Measurements from ENCODE around the gene GPER1. TPM values are rescaled to one million over a fixed set of nuclear protein-coding genes. Genes with fewer than 3 reads are reported as not detected.
"Not testable (repeated sequence)": the region's sequence is repeated elsewhere in the genome, so short reads cannot be mapped to it uniquely, and the experiment has no call there.

GPER1 gene
- total RNA-seq, 2 experiments from 2014 or later: 0.13 TPM; not detected in 1

DNA sequence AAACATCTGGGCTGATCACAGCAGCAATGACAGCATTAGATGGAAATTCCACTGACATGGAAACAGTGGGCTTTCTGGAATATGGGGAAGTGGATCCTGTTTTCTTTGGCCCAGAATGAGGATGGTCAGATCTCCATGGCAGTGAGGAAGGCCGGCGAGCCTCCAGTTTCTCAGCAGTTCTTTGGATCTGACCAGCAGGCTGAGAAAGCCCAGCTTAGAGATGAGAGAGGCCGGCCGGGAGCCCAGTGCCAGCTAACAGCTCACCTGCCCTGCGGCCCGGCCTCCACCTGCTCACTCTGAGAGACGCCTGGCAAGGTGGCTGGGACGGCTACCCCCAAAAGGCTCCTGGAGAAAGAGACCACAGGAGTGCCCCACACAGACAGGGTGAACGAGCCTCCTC lies 24.2 kb downstream of the GPER1 start:
- Mint-ChIP-seq H3K9me3 (ENCODE audit: insufficient read depth) (no peaks in the 10 kb centered on the region), H3K27me3 (ENCODE audit: low read depth) (no peaks in the 10 kb centered on the region), H3K27ac (no peak overlapping the region), H3K36me3 (ENCODE audit: low read depth) (no peaks in the 10 kb centered on the region), H3K4me1 (ENCODE audit: low read depth) (no peaks in the 10 kb centered on the region), H3K4me3 (no peak overlapping the region)
- ChIA-PET CTCF (no interaction called here), POLR2A (no interaction called here)
- ATAC-seq (no peak), DNase-seq (no peak)

DNA sequence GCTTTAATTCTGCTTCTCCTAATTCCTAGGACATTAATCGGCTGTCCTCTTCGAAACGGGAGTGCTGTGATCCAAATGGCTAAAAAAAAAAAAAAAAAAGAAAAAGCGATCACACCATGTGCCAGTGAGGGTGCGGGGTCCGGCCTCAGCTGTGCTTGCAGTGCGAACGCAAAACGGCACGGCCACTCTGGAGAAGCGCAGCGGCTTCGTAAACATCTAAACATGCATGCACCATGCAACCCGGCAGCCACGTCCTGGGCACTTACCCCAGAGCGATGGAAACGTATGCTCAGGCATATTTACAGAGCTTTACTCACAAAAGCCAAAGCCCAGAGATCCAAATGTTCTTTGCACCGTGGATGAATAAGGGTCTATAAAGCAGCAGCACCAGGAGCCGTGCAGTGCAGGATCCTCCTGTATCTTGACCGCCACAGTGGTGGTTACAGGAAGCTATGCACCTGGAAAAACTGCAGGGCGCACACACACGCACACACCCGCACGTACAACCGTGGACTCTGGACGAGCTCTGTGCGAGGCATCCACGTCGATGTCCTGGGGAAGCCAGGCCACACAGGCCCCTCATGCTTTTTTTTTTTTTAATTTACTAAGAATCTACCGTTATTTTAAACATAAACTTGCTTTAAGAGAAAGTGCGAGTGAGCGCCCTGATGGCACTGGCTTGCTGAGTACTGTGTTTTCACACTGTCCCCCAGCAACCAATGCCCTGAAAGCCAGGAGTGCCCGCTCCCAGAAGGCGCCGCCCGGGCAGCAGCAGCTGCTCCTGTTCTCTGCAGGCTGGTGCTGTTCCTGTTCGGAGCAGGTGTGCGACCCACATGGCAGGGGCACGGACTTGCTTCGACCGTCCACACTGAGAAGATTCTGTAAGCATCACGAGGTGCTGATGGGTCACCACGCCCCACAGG lies 25.0 kb downstream of the GPER1 start:
- Mint-ChIP-seq H3K4me3 (no peak overlapping the region), H3K4me1 (ENCODE audit: low read depth) (no peaks in the 10 kb centered on the region), H3K27ac (no peak overlapping the region), H3K27me3 (ENCODE audit: low read depth) (no peaks in the 10 kb centered on the region), H3K9me3 (ENCODE audit: insufficient read depth) (no peaks in the 10 kb centered on the region), H3K36me3 (ENCODE audit: low read depth) (peaks cover 3% of the 10 kb centered on the region)
- no peak for ATAC-seq
- CTCF ChIA-PET: no interaction called here
- POLR2A ChIA-PET: no interaction called here
- DNase-seq: no peak

GRCh38 chr7:1113548-1113885 lies 25.6 kb downstream of the GPER1 start:
- Mint-ChIP-seq H3K4me1 (ENCODE audit: low read depth) (peaks cover 4% of the 10 kb centered on the region), H3K9me3 (ENCODE audit: insufficient read depth) (no peaks in the 10 kb centered on the region), H3K36me3 (ENCODE audit: low read depth) (peaks cover 3% of the 10 kb centered on the region), H3K27me3 (ENCODE audit: low read depth) (no peaks in the 10 kb centered on the region), H3K27ac (no peak overlapping the region), H3K4me3 (no peak overlapping the region)
- CTCF ChIA-PET: no interaction called here
- DNase-seq (no peak), ATAC-seq (no peak)
- POLR2A ChIA-PET: no interaction called here

DNA sequence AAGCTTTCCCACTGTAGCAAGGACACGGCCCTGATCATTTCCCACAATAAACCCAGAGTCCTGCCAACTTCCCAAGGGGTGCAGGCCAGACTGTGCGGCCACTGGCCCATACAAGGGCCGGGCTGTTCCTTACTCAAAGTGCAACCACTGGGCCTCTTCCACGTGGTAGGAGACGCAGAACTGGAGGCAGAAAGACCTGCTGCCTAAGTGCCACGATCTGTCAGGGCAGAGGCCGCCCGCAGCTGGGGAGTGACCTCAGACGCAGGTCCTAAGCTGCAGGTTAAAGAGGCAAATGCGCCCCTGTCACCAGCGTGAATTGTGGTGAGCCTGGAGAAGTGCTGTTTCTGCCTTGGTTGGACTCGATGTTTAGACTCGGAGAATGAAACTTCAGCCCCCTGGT lies 26.2 kb downstream of the GPER1 start:
- CTCF ChIA-PET: interaction anchor here (1.3 kb wide), 1 partner anchor 28 kb away, joined by 3 read pairs; no protein-coding TSS in a partner anchor
- H3K36me3 Mint-ChIP-seq (ENCODE audit: low read depth): peaks cover 3% of the 10 kb centered on the region
- peaks cover 7% of the 10 kb centered on the region for H3K4me1 Mint-ChIP-seq (ENCODE audit: low read depth)
- no peaks in the 10 kb centered on the region for H3K9me3 Mint-ChIP-seq (ENCODE audit: insufficient read depth)
- POLR2A ChIA-PET: no interaction called here
- H3K27ac Mint-ChIP-seq: no peak overlapping the region
- no peak for DNase-seq
- no peak overlapping the region for H3K4me3 Mint-ChIP-seq
- no peaks in the 10 kb centered on the region for H3K27me3 Mint-ChIP-seq (ENCODE audit: low read depth)
- no peak for ATAC-seq

- no peak for DNase-seq
- Mint-ChIP-seq H3K9me3 (ENCODE audit: insufficient read depth) (no peaks in the 10 kb centered on the region), H3K4me3 (no peak overlapping the region), H3K27ac (no peak overlapping the region), H3K27me3 (ENCODE audit: low read depth) (no peaks in the 10 kb centered on the region), H3K36me3 (ENCODE audit: low read depth) (peaks cover 3% of the 10 kb centered on the region), H3K4me1 (ENCODE audit: low read depth) (peaks cover 11% of the 10 kb centered on the region)
- no peak for ATAC-seq
- POLR2A ChIA-PET: no interaction called here
- CTCF ChIA-PET: interaction anchor here (1.3 kb wide), 1 partner anchor 28 kb away, joined by 3 read pairs; no protein-coding TSS in a partner anchor
Measured at GRCh38 chr7:1114505-1114904, 26.6 kb downstream of the GPER1 start.

GRCh38 chr7:1115171-1116045 lies 27.5 kb downstream of the GPER1 start:
- DNase-seq; H3K9me3 Mint-ChIP-seq (ENCODE audit: insufficient read depth); H3K4me3 Mint-ChIP-seq; POLR2A ChIA-PET; H3K36me3 Mint-ChIP-seq (ENCODE audit: low read depth); H3K27ac Mint-ChIP-seq; ATAC-seq; H3K27me3 Mint-ChIP-seq (ENCODE audit: low read depth): not testable (repeated sequence)
- H3K4me1 Mint-ChIP-seq (ENCODE audit: low read depth): peaks cover 13% of the 10 kb centered on the region
- CTCF ChIA-PET: interaction anchor here (1.3 kb wide), 1 partner anchor 29 kb away, joined by 3 read pairs; no protein-coding TSS in a partner anchor

GRCh38 chr7:1116383-1117008 lies 28.6 kb downstream of the GPER1 start:
- H3K27me3 Mint-ChIP-seq (ENCODE audit: low read depth); ATAC-seq; H3K4me3 Mint-ChIP-seq; H3K36me3 Mint-ChIP-seq (ENCODE audit: low read depth); H3K9me3 Mint-ChIP-seq (ENCODE audit: insufficient read depth); DNase-seq; CTCF ChIA-PET; H3K27ac Mint-ChIP-seq: not testable (repeated sequence)
- peaks cover 13% of the 10 kb centered on the region for H3K4me1 Mint-ChIP-seq (ENCODE audit: low read depth)
- POLR2A ChIA-PET: interaction anchor here (0.7 kb wide), 1 partner anchor 7 kb away, joined by 7 read pairs; no protein-coding TSS in a partner anchor

GRCh38 chr7:1117321-1117928 lies 29.5 kb downstream of the GPER1 start:
- DNase-seq (no peak), ATAC-seq (no peak)
- H3K4me1 Mint-ChIP-seq (ENCODE audit: low read depth): peaks cover 13% of the 10 kb centered on the region
- H3K9me3 Mint-ChIP-seq (ENCODE audit: insufficient read depth): no peaks in the 10 kb centered on the region
- no peaks in the 10 kb centered on the region for H3K27me3 Mint-ChIP-seq (ENCODE audit: low read depth)
- CTCF ChIA-PET: interaction anchor here (0.7 to 0.8 kb wide), 2 partner anchors 31 to 53 kb away, joined by 3 read pairs; no protein-coding TSS in a partner anchor
- H3K4me3 Mint-ChIP-seq: no peak overlapping the region
- H3K36me3 Mint-ChIP-seq (ENCODE audit: low read depth): peaks cover 3% of the 10 kb centered on the region
- no peak overlapping the region for H3K27ac Mint-ChIP-seq
- POLR2A ChIA-PET: no interaction called here

DNA sequence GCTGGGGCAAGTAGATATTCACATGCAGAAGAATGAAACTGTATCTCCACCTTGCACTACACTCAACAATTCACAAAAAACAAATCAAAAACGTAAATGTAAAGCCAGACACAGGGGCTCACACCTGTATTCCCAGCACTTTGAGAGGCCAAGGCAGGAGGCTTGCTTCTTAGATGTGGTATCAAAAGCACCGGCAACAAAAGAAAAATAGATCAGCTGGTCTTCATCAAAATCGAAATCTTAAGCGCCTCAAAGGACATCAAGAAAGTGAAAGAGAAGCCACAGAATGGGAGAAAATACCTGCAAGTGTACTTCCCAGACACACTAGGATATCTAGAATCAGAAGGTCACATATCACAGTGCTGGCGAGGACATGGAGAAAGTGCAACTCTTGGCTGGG lies 31.3 kb downstream of the GPER1 start:
- H3K27me3 Mint-ChIP-seq (ENCODE audit: low read depth): no peaks in the 10 kb centered on the region
- DNase-seq: no peak
- no peak for ATAC-seq
- no peak overlapping the region for H3K4me3 Mint-ChIP-seq
- POLR2A ChIA-PET: no interaction called here
- H3K36me3 Mint-ChIP-seq (ENCODE audit: low read depth): peaks cover 3% of the 10 kb centered on the region
- CTCF ChIA-PET: interaction anchor here (0.9 to 1.5 kb wide), 2 partner anchors 54 to 126 kb away, joined by 3 to 4 read pairs; no protein-coding TSS in a partner anchor
- H3K4me1 Mint-ChIP-seq (ENCODE audit: low read depth): peaks cover 13% of the 10 kb centered on the region
- H3K27ac Mint-ChIP-seq: peak overlapping the region; percentile 11
- H3K9me3 Mint-ChIP-seq (ENCODE audit: insufficient read depth): no peaks in the 10 kb centered on the region

DNA sequence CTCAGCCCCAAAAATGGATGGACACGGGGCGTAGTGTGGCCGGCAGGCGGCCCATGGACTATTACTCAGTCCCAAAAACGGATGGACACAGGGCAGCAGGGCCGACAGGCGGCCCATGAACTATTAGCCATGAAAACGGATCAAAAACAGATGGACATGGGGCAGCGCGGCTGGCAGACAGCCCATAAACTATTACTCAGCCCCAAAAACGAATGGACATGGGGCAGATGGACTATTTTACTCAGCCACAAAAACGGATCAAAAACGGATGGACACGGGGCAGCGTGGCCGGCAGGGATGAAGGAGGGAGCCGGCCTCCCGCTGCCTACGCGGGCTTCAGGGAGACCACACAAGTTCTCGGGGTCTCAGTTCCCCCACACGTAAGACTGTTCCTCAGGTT lies 32.9 kb downstream of the GPER1 start:
- Mint-ChIP-seq H3K4me3 (no peak overlapping the region), H3K36me3 (ENCODE audit: low read depth) (peaks cover 3% of the 10 kb centered on the region), H3K4me1 (ENCODE audit: low read depth) (peaks cover 13% of the 10 kb centered on the region), H3K27ac (no peak overlapping the region), H3K9me3 (ENCODE audit: insufficient read depth) (no peaks in the 10 kb centered on the region), H3K27me3 (ENCODE audit: low read depth) (no peaks in the 10 kb centered on the region)
- CTCF ChIA-PET: no interaction called here
- no peak for DNase-seq
- POLR2A ChIA-PET: no interaction called here
- no peak for ATAC-seq

DNA sequence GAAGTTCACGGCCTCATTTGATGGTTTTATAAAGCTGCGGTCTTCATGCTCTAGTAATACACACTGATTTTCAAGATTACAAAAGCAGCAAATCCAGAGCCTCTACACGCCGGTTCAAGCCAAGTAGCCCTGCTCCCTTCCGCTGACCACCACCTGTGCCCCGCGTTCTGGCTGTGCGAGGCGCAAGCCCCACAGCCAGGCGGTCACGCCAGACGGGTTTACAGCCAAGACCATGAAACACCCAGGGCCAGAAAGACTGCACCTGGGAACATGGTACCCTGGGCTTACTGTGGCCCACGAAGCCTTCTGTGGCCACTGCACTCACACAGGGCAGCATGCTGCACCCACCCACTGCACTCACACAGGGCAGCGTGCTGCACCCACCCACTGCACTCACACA lies 33.6 kb downstream of the GPER1 start:
- no peak overlapping the region for H3K4me3 Mint-ChIP-seq
- ATAC-seq: no peak
- no peak for DNase-seq
- peaks cover 13% of the 10 kb centered on the region for H3K4me1 Mint-ChIP-seq (ENCODE audit: low read depth)
- no peaks in the 10 kb centered on the region for H3K27me3 Mint-ChIP-seq (ENCODE audit: low read depth)
- ChIA-PET CTCF (no interaction called here), POLR2A (no interaction called here)
- H3K36me3 Mint-ChIP-seq (ENCODE audit: low read depth): peaks cover 3% of the 10 kb centered on the region
- H3K9me3 Mint-ChIP-seq (ENCODE audit: insufficient read depth): no peaks in the 10 kb centered on the region
- H3K27ac Mint-ChIP-seq: no peak overlapping the region

Measured in activated CD8-positive, alpha-beta T cell treated with anti-CD3 and anti-CD28 coated beads, Interleukin-2, amount 10 ng/mL, durations not matched to agents 7 days and 5 days (primary cell).